Muscle layer of duodenum (tissue), 2 donors: ENCODE measurements around the gene GLRX.

ENCODE experiments used
- H3K27ac ChIP-seq: one replicate; pipeline ENCODE4 v1.7.0; 2013; ENCODE audit warnings: mild to moderate bottlenecking, low read length
- H3K27me3 ChIP-seq: one replicate; pipeline ENCODE4 v1.7.0; 2013; ENCODE audit warnings: low read depth, mild to moderate bottlenecking, control low read depth, low read length
- H3K36me3 ChIP-seq, 2 donors: one replicate each; pipeline ENCODE4 v1.7.0; 2013; ENCODE audit warnings: low read length in 2 of 2, control low read depth in 1 of 2, mild to moderate bottlenecking in 1 of 2; ENCODE audit not compliant: insufficient read depth in 2 of 2, control insufficient read depth in 1 of 2
- H3K4me1 ChIP-seq, 2 donors: one replicate each; pipeline ENCODE4 v1.7.0; 2013; ENCODE audit warnings: low read length in 2 of 2, mild to moderate bottlenecking in 2 of 2, control low read depth in 1 of 2, moderate library complexity in 1 of 2; ENCODE audit not compliant: insufficient read depth in 2 of 2, control insufficient read depth in 1 of 2
- H3K4me3 ChIP-seq, 2 donors: one replicate each; pipeline ENCODE4 v1.7.0; 2013; ENCODE audit warnings: low read length in 2 of 2, low read depth in 1 of 2, mild to moderate bottlenecking in 1 of 2
- H3K9me3 ChIP-seq, 2 donors: one replicate each; pipeline ENCODE4 v1.7.0; 2013; ENCODE audit warnings: low read length in 2 of 2, control low read depth in 1 of 2, mild to moderate bottlenecking in 1 of 2; ENCODE audit not compliant: control insufficient read depth in 1 of 2
- donor health status: healthy.

Gene GLRX

DNA sequence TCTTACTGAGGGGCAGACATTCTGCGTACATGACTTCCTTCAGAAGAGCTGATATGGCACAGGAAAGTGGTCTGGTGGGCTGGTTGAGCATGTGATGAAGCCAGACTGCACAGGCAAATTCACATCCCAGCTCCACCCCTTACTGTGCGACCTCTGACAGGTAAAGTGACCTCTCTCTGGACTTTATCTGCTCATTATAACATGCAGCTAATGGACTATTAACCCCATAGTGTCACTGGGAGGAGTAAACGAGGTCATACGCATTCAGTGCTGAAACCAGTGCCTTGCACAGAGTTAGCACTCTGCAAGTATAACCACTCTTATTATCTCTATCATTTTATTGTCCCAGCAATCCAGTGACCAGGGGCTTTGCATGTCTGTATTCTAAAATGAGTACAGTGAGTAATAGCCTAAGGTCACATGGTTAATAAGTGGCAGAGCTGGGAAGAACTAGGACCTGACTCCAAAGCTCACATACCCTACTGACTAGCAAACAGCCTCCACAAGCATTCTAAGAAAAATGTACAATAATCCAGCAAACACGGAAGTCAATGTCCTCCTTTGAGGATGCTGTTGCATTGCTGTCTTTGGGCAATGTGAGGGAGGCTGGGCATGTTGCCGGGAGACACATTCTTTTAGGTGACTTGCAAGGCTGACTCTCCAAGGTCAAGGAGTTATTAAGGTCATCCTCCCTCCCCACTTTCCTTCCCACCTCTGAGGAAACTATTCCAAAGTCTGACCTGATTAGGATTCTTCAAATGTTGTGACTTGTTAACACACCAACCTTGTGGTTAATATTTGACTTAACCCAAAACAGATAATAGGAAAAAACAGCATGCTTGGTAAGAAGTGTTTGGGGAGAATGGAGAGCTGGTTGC lies 19.0 kb downstream of the GLRX start:
- Histone ChIP-seq H3K4me1 (peaks cover 6 to 7% of the 10 kb centered on the region in 2 donors), H3K4me3 (no peak overlapping the region), H3K27me3 (no peaks in the 10 kb centered on the region), H3K9me3 (no peaks in the 10 kb centered on the region), H3K27ac (no peak overlapping the region), H3K36me3 (no peaks in the 10 kb centered on the region)

GRCh38 chr5:95801961-95802360 lies 20.6 kb downstream of the GLRX start:
- H3K4me3 ChIP-seq: no peak overlapping the region
- no peaks in the 10 kb centered on the region for H3K4me1 ChIP-seq
- H3K27me3 ChIP-seq: no peaks in the 10 kb centered on the region
- H3K9me3 ChIP-seq: no peaks in the 10 kb centered on the region
- H3K36me3 ChIP-seq: no peaks in the 10 kb centered on the region
- H3K27ac ChIP-seq: no peak overlapping the region

- Histone ChIP-seq H3K36me3 (no peaks in the 10 kb centered on the region), H3K27ac (no peak overlapping the region)
Observed at GRCh38 chr5:95801532-95801931, 21.0 kb downstream of the GLRX start.

GRCh38 chr5:95800553-95800952 lies 22.0 kb downstream of the GLRX start:
- no peaks in the 10 kb centered on the region for H3K9me3 ChIP-seq
- no peaks in the 10 kb centered on the region for H3K4me1 ChIP-seq
- no peak overlapping the region for H3K27ac ChIP-seq
- H3K4me3 ChIP-seq: no peak overlapping the region
- no peaks in the 10 kb centered on the region for H3K27me3 ChIP-seq
- H3K36me3 ChIP-seq: no peaks in the 10 kb centered on the region

More at GRCh38 chr5:95801532-95801931, 21.0 kb downstream of the GLRX start:
- no peak overlapping the region for H3K4me3 ChIP-seq
- H3K27me3 ChIP-seq: no peaks in the 10 kb centered on the region
- no peaks in the 10 kb centered on the region for H3K9me3 ChIP-seq
- no peaks in the 10 kb centered on the region for H3K4me1 ChIP-seq

DNA sequence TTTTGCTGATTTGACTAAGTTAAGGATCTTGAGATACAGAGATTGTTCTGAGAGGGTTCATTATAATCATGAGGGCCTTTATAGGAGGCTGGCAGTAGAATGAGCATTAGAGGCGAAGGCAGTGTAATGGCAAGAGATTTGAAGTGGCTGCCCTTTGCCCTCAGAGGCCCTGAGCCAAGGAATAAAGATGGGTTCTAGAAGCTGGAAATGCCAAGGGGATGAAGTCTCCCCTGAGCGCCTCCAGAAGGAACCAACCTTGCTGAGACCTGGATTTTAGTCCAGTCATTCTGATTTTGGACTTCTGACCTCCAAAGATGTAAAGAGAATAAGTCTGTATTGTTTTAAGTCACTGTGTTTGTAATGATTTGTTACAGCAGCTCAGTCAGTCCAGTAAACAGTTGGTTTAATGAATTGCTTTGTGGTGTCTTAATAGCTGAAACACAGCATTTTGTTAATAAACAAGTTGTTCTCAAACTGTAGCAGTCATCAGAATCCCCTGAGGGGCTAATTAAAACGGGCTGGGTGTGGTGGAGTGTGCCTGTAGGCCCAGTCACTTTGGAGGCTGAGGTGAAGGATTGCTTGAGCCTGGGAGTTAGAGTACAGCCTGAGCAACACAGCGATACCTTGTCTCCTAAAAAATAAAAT lies 23.2 kb downstream of the GLRX start:
- H3K27ac ChIP-seq: no peak overlapping the region
- no peaks in the 10 kb centered on the region for H3K27me3 ChIP-seq
- H3K36me3 ChIP-seq: no peaks in the 10 kb centered on the region
- H3K4me1 ChIP-seq: no peaks in the 10 kb centered on the region
- no peaks in the 10 kb centered on the region for H3K9me3 ChIP-seq
- no peak overlapping the region for H3K4me3 ChIP-seq

DNA sequence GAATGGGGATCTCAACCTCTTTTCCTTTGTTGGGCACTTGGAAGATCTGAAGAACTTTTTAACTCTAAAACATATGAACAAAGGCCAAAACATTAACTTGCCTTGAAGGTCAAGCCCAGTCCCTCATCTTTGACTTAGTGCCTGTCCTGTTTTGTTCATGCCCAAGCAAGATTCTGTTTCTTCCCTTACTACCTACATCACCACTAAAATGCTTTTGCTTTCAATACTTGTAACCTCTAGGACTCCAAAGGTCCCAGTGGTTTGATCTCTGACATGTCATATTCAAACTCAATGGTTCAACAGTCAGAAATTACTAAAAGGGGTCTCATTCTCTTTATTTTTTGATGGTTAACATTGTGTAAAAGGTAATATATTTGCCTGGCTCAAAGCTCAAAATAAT lies 24.0 kb downstream of the GLRX start:
- Histone ChIP-seq H3K4me3 (no peak overlapping the region), H3K27ac (no peak overlapping the region), H3K27me3 (no peaks in the 10 kb centered on the region), H3K36me3 (no peaks in the 10 kb centered on the region), H3K4me1 (no peaks in the 10 kb centered on the region), H3K9me3 (no peaks in the 10 kb centered on the region)

DNA sequence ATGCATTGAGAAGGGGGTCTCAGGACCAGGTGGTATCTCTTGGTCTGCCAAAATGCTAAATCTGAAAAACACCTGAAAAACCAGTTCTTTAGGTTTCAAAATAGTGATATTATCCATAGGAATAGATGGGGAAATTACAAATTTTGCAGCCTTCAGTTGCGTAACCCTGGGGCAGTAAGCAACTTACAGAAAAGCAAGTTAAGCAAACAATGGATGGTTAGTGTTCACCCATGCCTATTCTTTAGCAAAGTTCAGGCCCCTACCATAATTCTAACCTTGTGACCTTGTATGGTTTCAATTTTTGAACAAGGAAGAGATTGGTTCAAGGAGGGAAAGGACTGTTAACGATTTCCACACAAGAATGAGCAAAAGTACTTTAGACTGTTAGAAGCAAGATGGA lies 24.5 kb downstream of the GLRX start:
- Histone ChIP-seq H3K4me1 (no peaks in the 10 kb centered on the region), H3K36me3 (no peaks in the 10 kb centered on the region), H3K9me3 (no peaks in the 10 kb centered on the region), H3K4me3 (no peak overlapping the region), H3K27ac (no peak overlapping the region), H3K27me3 (no peaks in the 10 kb centered on the region)

DNA sequence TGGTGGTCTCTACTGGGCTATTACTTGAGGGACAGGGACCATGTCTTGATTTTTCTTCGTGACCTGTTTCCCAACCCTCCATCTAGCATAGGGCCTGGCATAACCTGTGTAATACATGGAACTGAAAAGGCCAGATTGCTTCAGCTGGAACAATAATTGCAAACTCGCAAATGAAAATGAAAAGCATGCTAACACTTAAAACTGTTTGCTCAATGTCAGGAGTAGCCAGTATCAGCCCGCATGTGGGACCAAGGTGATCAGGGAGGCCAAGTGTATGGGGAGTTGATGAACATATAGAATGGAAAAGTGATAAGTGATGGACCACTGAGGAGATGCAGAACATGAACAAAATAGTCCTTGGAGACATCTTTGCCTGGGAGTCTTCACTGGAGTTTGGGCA lies 25.2 kb downstream of the GLRX start:
- no peak overlapping the region for H3K27ac ChIP-seq
- H3K36me3 ChIP-seq: no peaks in the 10 kb centered on the region
- no peaks in the 10 kb centered on the region for H3K4me1 ChIP-seq
- no peak overlapping the region for H3K4me3 ChIP-seq
- H3K27me3 ChIP-seq: no peaks in the 10 kb centered on the region
- no peaks in the 10 kb centered on the region for H3K9me3 ChIP-seq

- H3K27me3 ChIP-seq: no peaks in the 10 kb centered on the region
- no peak overlapping the region for H3K27ac ChIP-seq
- H3K4me3 ChIP-seq: no peak overlapping the region
- H3K9me3 ChIP-seq: no peaks in the 10 kb centered on the region
- no peaks in the 10 kb centered on the region for H3K4me1 ChIP-seq
- H3K36me3 ChIP-seq: peaks cover 4 to 6% of the 10 kb centered on the region in 2 donors
Observed at GRCh38 chr5:95794070-95794516, 28.4 kb downstream of the GLRX start.

DNA sequence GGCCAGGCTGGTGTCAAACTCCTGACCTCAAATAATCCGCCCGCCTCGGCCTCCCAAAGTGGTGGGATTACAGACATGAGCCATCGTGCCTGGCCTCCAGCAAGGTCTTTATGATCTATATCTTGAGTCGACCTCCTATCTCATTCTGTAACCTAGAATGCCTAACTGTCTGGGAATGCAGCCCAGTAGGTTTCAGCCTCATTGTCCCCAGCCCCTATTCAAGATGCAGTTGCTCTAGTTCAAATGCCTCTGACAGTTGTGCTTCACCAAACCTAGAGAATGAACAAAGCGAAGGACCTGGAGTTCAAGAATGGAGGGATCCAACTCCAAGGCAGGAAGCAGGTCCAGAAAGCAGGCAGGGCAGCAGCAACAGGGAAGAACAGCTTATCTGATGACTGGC lies 30.8 kb downstream of the GLRX start:
- H3K27ac ChIP-seq: no peak overlapping the region

DNA sequence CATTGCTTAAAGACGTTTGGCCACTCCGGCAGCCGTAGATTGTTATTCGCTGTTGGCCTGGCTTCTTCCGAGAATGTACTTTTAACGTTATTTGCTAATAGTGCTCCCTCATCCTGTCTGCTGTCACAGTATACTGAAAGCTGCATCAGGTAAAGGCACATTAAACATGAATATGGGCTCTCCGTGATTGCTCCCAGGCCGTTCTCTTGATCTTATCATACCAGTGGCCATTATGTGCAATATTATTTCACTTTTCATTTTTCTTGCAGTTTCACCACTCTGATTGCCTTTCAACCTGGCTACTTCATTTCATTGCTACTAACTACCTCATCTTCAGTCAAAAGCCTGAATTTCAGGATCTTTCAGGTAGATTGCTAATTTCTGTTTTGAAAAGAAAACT lies 34.0 kb downstream of the GLRX start:
- Histone ChIP-seq H3K36me3 (peaks cover 15 to 23% of the 10 kb centered on the region in 2 donors), H3K4me1 (no peaks in the 10 kb centered on the region), H3K27ac (no peak overlapping the region), H3K4me3 (no peak overlapping the region), H3K9me3 (no peaks in the 10 kb centered on the region), H3K27me3 (no peaks in the 10 kb centered on the region)

More for the DNA sequence above, 30.8 kb downstream of the GLRX start:
- peaks cover 13 to 15% of the 10 kb centered on the region in 2 donors for H3K36me3 ChIP-seq
- H3K4me3 ChIP-seq: no peak overlapping the region
- H3K9me3 ChIP-seq: no peaks in the 10 kb centered on the region
- H3K4me1 ChIP-seq: no peaks in the 10 kb centered on the region
- no peaks in the 10 kb centered on the region for H3K27me3 ChIP-seq
